HPDE6-E6E7 (cell line): Measurements from ENCODE around the gene UBE2I.
"Not testable (repeated sequence)": the region's sequence is repeated elsewhere in the genome, so short reads cannot be mapped to it uniquely, and the experiment has no call there.

Experiments used
- DNase-seq: peaks from one replicate; pipeline ENCODE4 v3.0.0; 2011; ENCODE audit warnings: missing footprints; ENCODE audit errors: extremely low spot score

The UBE2I gene

GRCh38 chr16:1293921-1294656 lies 15.3 kb upstream of the UBE2I start:
- DNase-seq: no peak

DNA sequence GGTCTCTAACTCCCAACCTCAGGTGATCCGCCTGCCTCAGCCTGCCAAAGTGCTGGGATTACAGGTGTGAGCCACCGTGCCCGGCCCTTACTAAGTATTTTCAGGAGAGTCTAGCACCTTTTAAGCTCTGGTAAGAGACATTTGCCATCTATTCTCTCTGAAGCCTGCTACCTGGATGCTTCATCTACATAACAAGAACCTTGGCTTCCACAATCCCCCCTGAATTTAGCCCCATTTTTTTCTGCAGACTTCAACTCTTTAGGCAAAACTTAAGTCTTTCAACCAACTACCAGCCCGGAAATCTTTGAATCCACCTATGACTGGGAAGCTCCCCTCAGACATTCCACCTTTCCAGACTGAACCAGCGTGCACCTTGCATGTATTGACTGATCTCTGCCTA lies 14.0 kb upstream of the UBE2I start:
- no peak for DNase-seq

GRCh38 chr16:1296688-1297017 lies 12.8 kb upstream of the UBE2I start:
- DNase-seq: not testable (repeated sequence)

DNA sequence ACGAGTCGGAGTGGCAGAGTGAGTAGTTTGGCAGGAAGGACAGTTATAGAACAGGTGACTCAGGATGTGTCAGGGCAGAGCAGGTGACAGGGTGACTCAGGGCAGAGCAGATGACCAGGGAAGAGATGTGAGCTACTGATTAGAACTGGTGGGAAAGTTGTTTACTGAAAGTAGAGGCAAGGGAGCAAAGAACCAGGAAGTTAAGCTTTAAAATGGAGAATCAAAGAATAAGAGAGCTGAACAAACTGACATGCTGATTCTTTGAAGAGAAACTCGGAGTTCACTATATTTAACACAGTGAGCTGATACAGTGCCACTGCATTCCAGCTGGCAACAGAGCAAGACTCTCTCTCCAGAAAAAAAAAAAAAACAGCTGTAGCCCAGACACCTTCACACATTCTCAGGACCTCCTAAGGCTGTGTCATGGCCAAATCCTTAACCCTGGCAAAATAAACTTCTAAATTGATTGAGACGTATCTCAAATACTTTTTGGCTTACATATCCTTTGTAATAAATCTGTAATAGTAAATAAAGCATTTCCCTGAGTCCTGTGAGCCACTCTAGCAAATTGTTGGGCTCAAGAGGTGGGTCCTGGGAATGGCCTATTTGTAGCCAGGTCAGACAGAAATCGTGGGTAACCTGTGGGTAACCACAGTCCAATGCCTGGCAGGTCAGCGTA lies 12.3 kb upstream of the UBE2I start:
- DNase-seq: peak; percentile 68

- DNase-seq: no peak
Measured at GRCh38 chr16:1298406-1298805, 11.0 kb upstream of the UBE2I start.

DNA sequence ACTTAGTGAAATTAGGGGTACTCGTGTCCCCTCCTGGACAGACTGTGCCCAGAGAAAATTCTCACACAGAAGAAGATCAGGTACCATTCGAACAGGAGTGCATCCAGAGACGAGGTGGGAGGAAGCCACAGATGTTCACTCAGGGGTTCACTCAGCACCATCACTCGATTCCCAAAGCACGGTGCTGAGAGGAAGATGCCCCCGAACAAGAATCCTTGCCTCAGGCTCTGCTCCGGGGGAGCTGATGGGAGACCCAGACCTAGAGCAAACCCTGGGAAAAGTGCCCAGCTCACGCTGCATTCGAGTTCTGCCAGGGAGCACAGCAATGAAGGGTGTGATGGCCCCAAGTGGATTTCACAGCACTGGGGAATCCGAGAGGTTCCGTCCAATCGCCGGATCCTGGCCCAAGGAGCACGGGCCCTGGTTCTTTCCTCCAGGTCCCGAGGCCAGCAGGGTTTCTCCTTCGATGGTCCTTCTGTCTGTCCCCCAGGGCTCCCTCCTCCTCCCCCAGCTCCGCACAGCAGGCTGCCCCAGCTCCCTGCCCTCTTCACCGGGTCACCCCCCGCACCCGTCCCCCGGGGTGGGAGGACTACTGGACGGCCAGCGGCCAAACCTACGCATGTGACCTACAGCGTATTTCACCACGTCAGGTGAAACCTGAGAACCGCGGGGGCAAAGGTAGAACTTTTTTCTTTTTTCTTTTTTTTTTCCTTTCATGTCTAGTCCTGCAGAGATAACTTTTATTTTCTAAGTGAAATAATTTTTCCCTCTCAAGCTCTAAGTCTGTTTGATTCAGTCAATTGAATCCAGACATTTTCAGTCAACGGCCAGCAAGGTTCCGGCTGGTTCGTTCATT lies 10.2 kb upstream of the UBE2I start:
- no peak for DNase-seq

DNA sequence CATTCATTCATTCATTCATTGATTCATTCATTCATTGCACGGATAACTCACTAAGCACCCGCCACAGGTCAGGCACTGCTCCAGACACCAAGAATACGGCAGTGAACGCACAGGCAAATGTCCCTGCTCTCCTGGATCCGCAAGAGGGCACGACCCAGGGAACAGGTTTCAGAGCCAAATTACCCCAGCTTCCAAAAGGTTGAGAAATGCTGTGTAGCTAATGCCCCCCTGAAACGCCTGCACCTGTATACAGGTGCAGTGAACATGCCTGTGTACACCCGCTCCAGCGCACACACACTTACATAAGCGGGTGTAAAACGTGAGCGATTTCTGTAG lies 9.6 kb upstream of the UBE2I start:
- no peak for DNase-seq

DNA sequence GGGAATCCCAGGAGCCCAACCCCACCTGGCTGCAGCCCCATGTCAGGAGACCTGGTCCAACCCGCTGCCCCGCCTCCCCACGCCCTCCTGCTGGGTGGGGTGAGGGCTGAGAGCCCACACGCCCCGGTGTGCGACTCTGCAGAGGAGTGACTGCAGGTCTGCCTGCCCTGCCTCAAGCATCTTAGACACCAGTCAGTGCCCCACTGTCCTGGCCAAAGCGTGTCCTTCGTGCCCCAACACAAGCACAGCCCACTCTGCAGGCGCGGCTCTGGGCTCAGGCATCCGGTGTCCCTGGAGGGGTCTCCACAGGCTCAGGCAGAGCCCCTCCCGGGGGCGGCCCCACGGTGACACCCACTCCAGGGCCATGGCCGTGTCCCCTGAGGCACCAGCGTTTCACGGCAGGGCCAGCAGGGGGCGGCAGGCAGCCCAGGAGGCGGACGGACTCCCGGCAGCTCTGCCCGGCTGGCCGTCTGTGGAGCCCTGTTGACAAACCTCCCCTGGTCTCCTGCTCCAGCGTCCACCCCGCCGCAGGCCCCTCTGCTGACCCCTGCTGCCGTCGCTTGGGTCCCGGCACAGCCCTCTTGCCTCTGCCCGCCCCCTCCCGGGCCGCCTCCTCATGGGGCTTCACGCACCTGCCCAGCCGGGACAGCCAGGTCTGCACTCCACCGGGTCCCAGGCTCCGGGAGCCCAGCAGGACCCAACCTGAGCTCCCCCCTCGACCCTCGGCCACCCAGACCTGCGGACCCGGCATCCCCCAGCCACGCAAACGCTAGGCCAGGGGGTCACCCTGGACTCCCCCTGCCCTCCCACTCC lies 8.6 kb upstream of the UBE2I start:
- DNase-seq: no peak

GRCh38 chr16:1301562-1301961 lies 7.9 kb upstream of the UBE2I start:
- no peak for DNase-seq

- no peak for DNase-seq
Measured at GRCh38 chr16:1305823-1306222, 3.6 kb upstream of the UBE2I start.

- DNase-seq: no peak
Measured at GRCh38 chr16:1306334-1306733, 3.1 kb upstream of the UBE2I start.

- DNase-seq: peak; percentile 49
Measured at GRCh38 chr16:1308036-1308976, 1.1 kb upstream of the UBE2I start.

- DNase-seq: no peak
Measured at GRCh38 chr16:1309888-1310831, 724 bp downstream of the UBE2I start.

DNA sequence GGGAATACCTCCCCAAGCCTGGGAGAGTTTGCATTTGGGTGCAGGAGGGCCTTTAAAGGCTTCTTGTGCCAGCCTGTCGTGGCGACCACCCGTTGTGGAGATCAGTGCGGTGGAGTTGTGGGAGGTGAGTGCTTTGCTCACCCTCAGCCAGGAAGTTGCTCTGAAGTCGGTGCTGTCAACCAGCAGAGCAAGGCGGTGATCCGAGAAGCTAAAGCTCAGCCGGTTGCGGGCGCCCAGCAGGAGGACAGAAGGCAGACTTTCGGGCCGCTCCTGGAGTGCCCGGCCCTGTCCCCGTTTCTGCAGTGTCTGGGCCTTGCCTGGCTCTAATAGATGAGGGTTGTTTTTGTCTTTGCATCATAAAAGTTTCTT lies 1.4 kb downstream of the UBE2I start:
- DNase-seq: no peak

GRCh38 chr16:1311212-1311737 lies 1.8 kb downstream of the UBE2I start:
- no peak for DNase-seq

DNA sequence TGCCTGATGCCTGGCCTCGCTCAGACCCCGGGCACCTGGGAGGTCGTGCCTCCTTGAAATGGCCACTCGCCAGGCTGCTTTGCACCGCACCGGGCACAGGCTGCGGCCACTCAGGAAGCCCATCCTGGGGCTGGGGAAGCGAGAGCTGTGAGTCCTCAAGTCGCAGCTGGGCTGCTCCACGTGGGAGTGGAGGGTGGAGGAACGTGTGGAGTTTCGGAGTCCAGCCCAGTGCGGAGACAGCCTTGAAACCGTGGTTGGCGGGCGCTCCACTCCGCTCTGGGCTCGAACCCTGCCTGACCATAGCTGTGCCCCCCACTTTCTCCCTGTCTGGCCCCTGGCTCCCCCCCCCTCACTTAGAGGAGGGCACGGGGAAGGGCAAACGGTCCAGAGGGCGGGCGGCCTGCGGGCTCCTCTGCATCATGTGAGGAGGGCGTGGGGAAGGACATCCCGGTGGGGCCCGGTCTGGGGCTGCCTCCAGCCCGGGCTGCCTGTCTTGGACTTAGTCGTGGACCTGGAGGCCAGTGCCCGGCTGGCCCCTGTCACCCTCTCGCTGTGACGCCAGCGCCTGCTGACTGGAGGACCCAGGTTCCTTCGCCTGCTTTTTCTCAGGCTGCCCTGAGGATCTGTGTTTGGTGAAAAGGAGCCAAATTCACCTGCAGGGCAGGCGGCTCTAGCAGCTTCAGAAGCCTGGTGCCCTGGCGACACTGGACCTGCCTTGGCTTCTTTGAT lies 2.5 kb downstream of the UBE2I start:
- no peak for DNase-seq

DNA sequence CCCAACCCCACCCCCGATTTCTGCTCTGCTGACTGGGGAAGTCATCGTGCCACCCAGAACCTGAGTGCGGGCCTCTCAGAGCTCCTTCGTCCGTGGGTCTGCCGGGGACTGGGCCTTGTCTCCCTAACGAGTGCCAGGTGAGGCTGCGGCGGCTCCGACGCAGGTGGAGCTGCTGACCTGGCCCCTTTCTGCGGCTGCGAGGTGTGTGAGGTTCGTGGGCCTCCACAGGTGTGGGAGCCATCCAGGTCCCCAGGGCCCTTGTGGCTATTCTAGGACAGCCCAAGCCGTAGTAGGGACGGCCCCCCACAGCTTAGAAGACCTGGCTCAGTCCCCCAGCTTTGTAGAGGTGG lies 3.0 kb downstream of the UBE2I start:
- no peak for DNase-seq

DNA sequence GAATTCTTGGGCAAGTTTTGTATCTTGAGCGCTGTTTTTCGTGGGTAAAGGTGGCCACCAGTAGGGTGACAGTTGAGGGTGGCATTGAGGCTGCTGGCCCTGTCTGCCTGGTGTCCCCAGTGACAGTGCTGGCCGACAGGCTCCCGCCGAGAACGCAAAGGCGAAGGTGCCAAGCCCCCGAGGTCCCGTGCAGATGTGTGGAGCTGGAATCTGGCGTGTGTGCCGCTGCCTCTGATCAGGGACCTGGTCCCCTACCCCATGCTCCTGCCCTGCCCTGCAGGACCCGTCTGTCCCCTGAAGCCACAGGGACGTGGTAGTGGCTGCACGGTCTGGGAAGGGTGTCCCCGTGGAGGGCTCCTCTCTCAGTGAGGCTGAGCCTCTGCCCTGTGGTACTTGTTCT lies 3.5 kb downstream of the UBE2I start:
- DNase-seq: no peak
